Esophagus muscularis mucosa (tissue), 4 donors: Measurements from ENCODE around the gene PPARG.
"Not testable (repeated sequence)": the region's sequence is repeated elsewhere in the genome, so short reads cannot be mapped to it uniquely, and the experiment has no call there.

Experiments used
- CTCF ChIP-seq, 3 experiments: fragments of 200-600 bp in 2 of 3; fragments of 450-650 bp in 1 of 3; sonication (generic) in 2 of 3; IDR thresholded peaks; one replicate each; pipeline ENCODE4 v1.5.1; 2017 to 2019; ENCODE audit warnings: antibody characterized with exemption in 3 of 3, mild to moderate bottlenecking in 2 of 3, moderate library complexity in 1 of 3
- EP300 ChIP-seq: sonication (generic); formaldehyde crosslinking; IDR thresholded peaks from one replicate; pipeline ENCODE4 v1.6.1; 2017; ENCODE audit warnings: antibody characterized with exemption
- POLR2A ChIP-seq: fragments of 450-650 bp; IDR thresholded peaks from one replicate; pipeline ENCODE4 v1.6.1; 2017; ENCODE audit warnings: antibody characterized with exemption, moderate library complexity, mild to moderate bottlenecking, low read depth
- POLR2AphosphoS5 ChIP-seq, 2 donors: sonication (generic); formaldehyde crosslinking; IDR thresholded peaks; one replicate each; pipeline ENCODE4 v1.6.1; 2017; ENCODE audit warnings: antibody characterized with exemption in 2 of 2

GRCh38 chr3:12386514-12387291, 97.8 kb downstream of the PPARG start:
- not testable (repeated sequence) for TF ChIP-seq CTCF (IDR thresholded peaks at IDR 0.05); POLR2AphosphoS5 (IDR thresholded peaks at IDR 0.05); EP300; POLR2A
